ENCODE results near the gene SIGLEC1. TPM values are rescaled to one million over a fixed set of nuclear protein-coding genes. Genes with fewer than 3 reads are reported as not detected.

The SIGLEC1 gene
- total RNA-seq, 1 donor from 2014 or later, result 114 TPM

- intact Hi-C loops (cut with DNase I), result no loop called here
- peak overlapping the region; percentile 79 for H3K27ac ChIP-seq
- no peak for DNase-seq
- H3K4me1 ChIP-seq, result peaks cover 66% of the 10 kb centered on the region
- H3K36me3 ChIP-seq, result peaks cover 4% of the 10 kb centered on the region
- peaks cover 22% of the 10 kb centered on the region for H3K27me3 ChIP-seq (ENCODE audit: low read depth)
- no peaks in the 10 kb centered on the region for H3K9me3 ChIP-seq
- H3K4me3 ChIP-seq, result peak overlapping the region; percentile 62
- no peak for ATAC-seq
- TF ChIP-seq, protein P1, sequence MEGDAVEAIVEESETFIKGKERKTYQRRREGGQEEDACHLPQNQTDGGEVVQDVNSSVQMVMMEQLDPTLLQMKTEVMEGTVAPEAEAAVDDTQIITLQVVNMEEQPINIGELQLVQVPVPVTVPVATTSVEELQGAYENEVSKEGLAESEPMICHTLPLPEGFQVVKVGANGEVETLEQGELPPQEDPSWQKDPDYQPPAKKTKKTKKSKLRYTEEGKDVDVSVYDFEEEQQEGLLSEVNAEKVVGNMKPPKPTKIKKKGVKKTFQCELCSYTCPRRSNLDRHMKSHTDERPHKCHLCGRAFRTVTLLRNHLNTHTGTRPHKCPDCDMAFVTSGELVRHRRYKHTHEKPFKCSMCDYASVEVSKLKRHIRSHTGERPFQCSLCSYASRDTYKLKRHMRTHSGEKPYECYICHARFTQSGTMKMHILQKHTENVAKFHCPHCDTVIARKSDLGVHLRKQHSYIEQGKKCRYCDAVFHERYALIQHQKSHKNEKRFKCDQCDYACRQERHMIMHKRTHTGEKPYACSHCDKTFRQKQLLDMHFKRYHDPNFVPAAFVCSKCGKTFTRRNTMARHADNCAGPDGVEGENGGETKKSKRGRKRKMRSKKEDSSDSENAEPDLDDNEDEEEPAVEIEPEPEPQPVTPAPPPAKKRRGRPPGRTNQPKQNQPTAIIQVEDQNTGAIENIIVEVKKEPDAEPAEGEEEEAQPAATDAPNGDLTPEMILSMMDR (IDR thresholded peaks at IDR 0.05), result no peak
These were observed 21.0 kb upstream of the SIGLEC1 start for GRCh38 chr20:3733119-3733995.

DNA sequence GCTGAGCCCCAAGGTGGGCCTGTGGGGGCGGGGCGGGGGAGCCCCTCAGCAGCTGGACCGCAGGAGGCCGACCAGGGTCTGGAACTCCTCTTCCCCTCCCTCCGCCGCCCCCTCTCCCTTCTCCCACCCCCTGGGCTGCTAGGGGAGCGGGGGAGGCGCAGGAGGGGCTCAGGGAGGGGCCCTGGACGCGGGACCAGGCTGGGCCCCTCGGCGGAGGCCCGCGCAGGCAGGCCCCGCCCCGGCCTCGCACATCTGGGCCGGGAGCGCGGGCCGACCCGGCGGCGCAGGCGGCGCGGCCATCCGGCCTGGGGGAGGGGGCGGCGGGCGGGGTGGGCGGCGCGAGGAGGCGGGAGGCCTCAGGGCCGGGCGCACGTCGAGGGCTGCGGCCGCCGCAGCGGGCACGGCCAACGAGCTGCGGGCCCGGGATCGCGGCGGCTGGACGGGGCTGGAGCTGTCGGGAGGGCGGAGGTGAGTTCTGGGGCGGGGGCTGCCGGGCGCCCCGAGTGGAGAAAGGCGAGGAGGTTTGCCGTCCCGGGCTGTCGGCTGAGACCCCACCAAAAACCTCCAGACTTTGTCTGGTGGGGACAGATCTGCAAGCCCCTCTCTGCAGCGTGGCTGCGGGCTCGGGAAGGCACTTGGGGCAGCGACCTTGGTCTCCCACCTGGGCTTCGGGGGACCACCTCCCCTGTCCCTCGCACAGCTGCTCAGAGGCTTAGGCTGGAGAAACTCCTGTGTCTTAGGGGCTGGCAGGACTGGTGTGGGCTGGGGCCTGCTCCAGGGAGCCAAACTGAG is 20.1 kb upstream of the SIGLEC1 start, which contains the start of gene HSPA12B:
TSS of gene HSPA12B (plus strand) at position 359 of the 792 bp plus-strand sequence. CDS start 5,990 bp downstream, outside the sequence.
- Histone ChIP-seq H3K9me3 (no peaks in the 10 kb centered on the region), H3K4me1 (peaks cover 66% of the 10 kb centered on the region), H3K36me3 (peaks cover 4% of the 10 kb centered on the region), H3K4me3 (peak within 1 kb of the TSS; percentile 62), H3K27ac (peak within 1 kb of the TSS; percentile 79), H3K27me3 (ENCODE audit: low read depth) (peaks cover 22% of the 10 kb centered on the region)
- DNase-seq (no peak), ATAC-seq (peak in 1 of 2 donors; percentile 13)
- intact Hi-C loops (cut with DNase I), result no loop called here
- TF ChIP-seq, protein P1 (IDR thresholded peaks at IDR 0.05), result no peak

GRCh38 chr20:3731944-3732326 is 19.5 kb upstream of the SIGLEC1 start:
- ATAC-seq (peak in 1 of 2 donors; percentile 5), DNase-seq (no peak)
- H3K4me3 ChIP-seq, result no peak overlapping the region
- TF ChIP-seq, protein P1 (IDR thresholded peaks at IDR 0.05), result no peak
- H3K9me3 ChIP-seq, result no peaks in the 10 kb centered on the region
- intact Hi-C loops (cut with DNase I), result no loop called here
- peaks cover 4% of the 10 kb centered on the region for H3K36me3 ChIP-seq
- H3K27me3 ChIP-seq (ENCODE audit: low read depth), result peaks cover 22% of the 10 kb centered on the region
- H3K27ac ChIP-seq, result peak overlapping the region; percentile 73
- H3K4me1 ChIP-seq, result peaks cover 60% of the 10 kb centered on the region

DNA sequence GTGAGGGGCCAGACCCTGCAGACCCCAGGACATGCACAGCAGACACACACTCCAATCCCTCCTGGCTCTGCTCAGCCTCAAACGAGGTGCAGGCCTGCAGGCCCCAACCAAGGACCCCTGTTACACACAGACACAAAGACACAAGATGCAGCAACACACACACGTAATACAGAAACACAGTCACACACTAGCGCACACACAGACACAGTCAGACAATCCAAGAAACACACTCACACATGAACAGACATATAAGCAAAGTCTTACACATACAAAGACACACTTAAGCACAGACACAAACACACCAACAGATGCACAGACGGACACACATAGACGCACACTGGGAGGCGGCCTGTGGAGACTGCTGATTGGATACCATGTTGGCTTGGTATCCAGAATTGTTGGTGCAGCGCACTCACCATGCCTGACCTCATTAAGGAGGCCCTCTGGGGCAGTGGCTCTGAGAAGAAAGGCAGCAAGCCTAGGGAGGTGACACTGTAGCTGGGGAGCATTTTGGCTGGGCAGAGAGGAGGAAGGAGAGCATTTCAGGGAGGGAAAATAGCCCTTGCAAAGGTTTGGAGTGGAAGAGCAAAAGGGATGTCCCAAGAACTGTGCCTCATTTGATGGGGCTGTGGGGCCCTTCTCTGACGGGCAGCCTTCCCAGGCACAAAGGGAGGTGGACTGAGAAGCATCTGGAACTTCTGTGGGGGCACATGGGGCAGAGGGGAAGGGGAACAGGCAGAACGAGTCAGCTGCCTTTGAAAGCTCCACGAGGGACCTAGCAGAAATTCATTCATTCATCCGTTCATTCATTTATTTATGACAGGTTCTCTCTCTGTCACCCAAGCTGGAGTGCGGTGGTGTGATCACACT is 18.6 kb upstream of the SIGLEC1 start:
- Histone ChIP-seq H3K27ac (no peak overlapping the region), H3K4me1 (peaks cover 52% of the 10 kb centered on the region), H3K4me3 (no peak overlapping the region), H3K9me3 (no peaks in the 10 kb centered on the region), H3K36me3 (peaks cover under 1% of the 10 kb centered on the region), H3K27me3 (ENCODE audit: low read depth) (peaks cover 27% of the 10 kb centered on the region)
- TF ChIP-seq, protein P1 (IDR thresholded peaks at IDR 0.05), result no peak
- intact Hi-C loops (cut with DNase I), result no loop called here
- ATAC-seq (no peak), DNase-seq (no peak)

All from lower lobe of right lung (tissue), 2 donors.